ELF-1 (cell line): ENCODE measurements around the gene ZBTB20.

Experiments
- DNase-seq: peaks from one replicate; pipeline ENCODE4 v3.0.0-alpha.2; 2016; ENCODE audit warnings: low read depth, low spot score

ZBTB20 gene

GRCh38 chr3:114481113-114481512 is 666.0 kb downstream of the ZBTB20 start:
- DNase-seq, result no peak

- no peak for DNase-seq
Observed at GRCh38 chr3:114480442-114480841, 666.6 kb downstream of the ZBTB20 start.

GRCh38 chr3:114478801-114479200 is 668.3 kb downstream of the ZBTB20 start:
- no peak for DNase-seq

DNA sequence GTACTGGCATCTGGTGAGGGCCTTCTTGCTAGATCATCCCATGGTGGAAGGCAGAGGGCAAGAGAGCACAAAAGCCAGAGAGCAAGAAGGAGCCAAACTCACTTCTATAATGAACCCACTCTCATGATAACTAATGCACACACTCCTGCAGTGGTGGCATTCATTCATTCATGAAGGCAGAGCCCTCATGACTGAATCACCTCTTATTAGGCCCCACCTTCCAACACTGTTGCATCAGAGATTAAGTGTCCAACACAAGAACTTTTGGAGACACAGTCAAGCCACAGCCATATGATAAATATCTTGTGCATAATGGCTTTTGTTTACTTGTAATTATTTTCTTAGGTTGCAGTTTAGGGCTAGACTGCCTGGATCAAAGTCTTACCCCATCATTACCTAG is 670.6 kb downstream of the ZBTB20 start:
- DNase-seq, result no peak

GRCh38 chr3:114471478-114471877 is 675.6 kb downstream of the ZBTB20 start:
- no peak for DNase-seq

- no peak for DNase-seq
Observed at GRCh38 chr3:114469070-114469469, 678.0 kb downstream of the ZBTB20 start.

GRCh38 chr3:114466816-114467215 is 680.3 kb downstream of the ZBTB20 start:
- no peak for DNase-seq

GRCh38 chr3:114466251-114466650 is 680.8 kb downstream of the ZBTB20 start:
- no peak for DNase-seq

GRCh38 chr3:114464548-114464947 is 682.5 kb downstream of the ZBTB20 start:
- DNase-seq, result no peak

- DNase-seq, result no peak
Observed at GRCh38 chr3:114462750-114463149, 684.3 kb downstream of the ZBTB20 start.

DNA sequence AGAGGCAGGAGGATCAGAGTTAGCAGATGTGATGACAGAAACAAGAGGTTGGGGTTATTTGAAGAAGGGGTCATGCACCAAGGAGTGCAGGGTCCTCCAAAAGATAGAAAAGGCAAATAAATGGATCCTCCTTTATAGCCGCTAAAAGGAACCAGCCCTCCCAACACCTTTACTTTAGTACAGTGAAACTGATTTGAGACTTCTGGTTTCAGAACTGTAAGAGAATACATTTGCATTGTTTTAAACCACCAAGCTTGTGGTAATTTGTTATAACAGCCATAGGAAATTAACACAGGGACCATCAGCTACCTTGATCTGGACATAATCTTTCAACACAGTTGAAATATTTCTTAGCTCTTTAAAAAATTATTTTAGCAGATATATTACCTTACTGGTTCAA is 686.6 kb downstream of the ZBTB20 start:
- DNase-seq, result no peak

DNA sequence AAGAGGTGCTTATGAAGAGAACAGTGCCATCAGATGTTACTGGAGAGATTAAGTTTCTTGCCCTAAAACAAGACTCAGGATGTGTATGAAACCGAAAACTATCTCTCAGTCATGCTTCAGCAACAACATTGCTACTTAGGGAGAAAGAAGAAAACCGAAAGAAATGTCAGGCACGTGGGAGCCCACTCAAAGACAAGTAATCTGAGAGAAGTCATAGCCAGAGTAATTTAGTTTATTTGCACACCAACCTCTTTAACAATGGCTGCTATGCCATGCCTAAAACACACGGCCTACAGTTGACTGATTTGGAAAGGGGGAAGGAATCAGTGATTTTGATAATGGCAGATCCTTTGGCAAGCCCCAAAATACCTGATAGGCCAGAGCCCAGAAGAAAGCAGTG is 690.3 kb downstream of the ZBTB20 start:
- DNase-seq, result no peak

DNA sequence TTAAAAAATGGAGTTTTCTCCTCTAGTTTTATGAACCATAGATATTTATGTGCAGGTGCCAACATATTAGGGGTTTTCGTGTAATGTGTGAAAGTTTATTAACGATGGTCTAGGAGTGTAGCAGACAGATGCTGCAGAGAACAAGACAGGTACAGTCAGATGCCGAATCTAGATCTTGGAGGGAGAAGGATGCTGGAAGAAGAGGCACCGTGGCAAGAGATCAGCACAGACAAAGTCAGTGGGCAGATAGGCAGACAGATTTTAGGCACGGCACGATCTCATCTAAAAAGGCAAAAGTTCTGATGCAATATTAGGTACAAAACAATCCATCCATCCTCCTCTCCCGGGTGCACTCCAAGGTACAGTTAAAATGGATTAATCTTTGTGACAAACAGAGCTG is 691.7 kb downstream of the ZBTB20 start:
- DNase-seq, result no peak

DNA sequence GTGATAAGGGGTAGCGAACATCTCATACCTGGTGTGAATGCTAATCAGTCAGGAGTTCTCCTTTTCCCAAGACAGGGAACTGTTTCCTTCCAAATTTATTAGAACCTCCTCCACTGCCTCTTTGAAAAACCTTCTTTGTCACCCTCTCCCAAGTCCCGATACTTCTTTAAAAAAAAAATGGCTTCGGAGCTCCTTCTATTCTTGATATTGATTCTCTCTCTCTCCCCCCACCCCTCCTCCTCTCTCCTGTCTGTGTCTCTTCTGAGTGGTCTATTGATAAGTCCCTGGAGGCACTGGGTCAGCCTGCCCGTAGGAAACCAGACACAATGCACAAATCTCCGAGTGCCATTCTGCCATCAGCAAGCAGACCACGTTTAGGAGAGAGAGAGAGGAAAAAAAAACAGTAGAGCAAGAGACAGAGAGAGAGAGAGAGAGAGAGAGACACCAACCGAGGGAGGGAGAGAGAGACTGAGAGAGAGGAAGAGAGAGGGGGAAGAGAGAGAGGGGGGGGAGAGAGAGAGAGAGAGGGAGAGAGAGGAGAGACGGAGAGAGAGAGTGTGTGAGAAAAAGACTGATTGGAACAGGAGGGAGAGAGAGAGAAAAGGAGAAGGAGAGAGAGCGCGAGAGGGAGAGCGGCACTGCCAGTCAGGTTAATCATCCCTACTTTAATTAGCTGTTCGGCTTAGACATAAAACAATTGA is 692.4 kb downstream of the ZBTB20 start:
- peak; percentile 35 for DNase-seq

DNA sequence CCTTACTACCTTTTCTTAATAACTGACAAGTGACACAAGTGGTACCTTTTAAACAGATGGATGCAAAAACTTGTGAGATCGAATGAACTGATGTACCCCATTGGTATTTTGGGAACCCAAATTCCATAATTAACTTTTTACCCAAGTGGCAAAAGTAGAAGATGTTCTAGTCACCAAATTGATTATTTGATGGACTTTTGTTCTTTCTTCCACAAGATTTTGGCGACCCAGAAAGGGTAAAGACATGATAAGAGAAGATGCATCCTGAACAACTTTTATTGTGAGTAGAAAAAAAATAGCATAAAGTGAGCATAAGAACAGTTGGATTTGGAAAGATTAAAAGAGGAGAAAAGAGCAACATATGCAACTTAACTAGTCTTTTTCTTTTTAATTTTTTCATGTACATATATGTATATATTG is 693.7 kb downstream of the ZBTB20 start:
- DNase-seq, result no peak

GRCh38 chr3:114452937-114453336 is 694.2 kb downstream of the ZBTB20 start:
- no peak for DNase-seq

- no peak for DNase-seq
Observed at GRCh38 chr3:114452256-114452655, 694.8 kb downstream of the ZBTB20 start.

DNA sequence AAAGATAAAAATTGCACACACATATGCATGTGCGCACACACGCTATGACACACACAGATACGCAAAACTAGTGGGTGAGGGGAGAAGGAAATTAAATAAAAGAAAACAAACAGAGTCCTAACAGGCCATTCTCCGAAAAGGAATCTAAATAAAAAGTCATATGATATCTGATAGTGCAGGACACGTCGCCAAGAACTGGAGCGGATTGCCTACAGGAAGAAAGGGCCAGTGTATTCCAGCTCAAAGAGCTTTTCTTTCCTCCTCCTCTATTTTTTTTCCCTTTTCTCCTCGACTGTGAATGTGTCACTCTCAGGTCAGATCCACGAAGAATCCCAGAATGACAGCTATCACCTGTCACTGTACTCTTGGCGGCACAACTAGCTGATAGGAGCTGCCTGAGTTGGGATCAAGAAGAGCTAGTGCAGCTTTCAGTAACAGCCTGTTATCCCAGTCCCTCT is 695.5 kb downstream of the ZBTB20 start:
- no peak for DNase-seq

- DNase-seq, result no peak
Observed at GRCh38 chr3:114451051-114451451, 696.0 kb downstream of the ZBTB20 start.

GRCh38 chr3:114450008-114450596 is 697.0 kb downstream of the ZBTB20 start:
- no peak for DNase-seq

GRCh38 chr3:114449271-114450007 is 697.6 kb downstream of the ZBTB20 start:
- DNase-seq, result no peak

DNA sequence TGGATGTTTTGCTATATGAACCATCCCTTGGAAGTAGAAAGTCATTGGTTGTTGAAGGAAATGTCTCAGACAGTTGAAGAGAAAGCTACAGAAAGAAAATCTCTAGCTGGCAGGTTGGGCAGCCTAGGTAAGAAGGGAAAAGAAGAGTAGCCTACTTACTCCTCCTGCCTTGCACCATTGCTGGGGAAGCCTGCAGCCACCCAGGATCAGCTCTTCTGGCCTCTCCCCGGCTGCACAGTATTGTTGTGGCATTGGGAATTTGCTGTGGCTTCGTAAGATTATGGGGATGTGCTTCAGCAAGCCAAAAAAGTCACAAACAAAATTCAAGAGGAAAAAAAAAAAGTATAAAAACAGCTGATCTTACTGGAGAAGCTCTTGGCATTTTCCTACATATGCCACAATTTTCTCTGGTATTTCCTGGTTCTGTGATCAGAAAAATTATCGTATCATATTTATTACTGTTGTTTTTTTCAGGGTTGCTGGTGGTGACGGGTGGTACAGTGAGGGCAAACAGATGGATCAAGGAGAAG is 699.1 kb downstream of the ZBTB20 start:
- no peak for DNase-seq

- no peak for DNase-seq
Observed at GRCh38 chr3:114447545-114447944, 699.5 kb downstream of the ZBTB20 start.
